LNCaP clone FGC (cell line): ENCODE data around the gene CLDN14.

Source experiments
- DNase-seq: peaks from one replicate; pipeline ENCODE4 v3.0.0-alpha.2; 2011; ENCODE audit warnings: low read depth
- H3K4me3 ChIP-seq: 2 replicates; pipeline ENCODE4 v1.5.1; 2011; ENCODE audit warnings: mild to moderate bottlenecking, low read depth, low read length, control low read depth
- CTCF ChIP-seq: IDR thresholded peaks from 2 replicates; pipeline ENCODE4 v1.5.1; 2012; ENCODE audit warnings: mild to moderate bottlenecking; ENCODE audit not compliant: control insufficient read depth, insufficient read depth; ENCODE audit errors: extremely low read depth

Gene CLDN14

GRCh38 chr21:36518883-36519492 lies 39.1 kb upstream of the CLDN14 start:
- no peak for TF ChIP-seq CTCF
- H3K4me3 ChIP-seq, result no peak overlapping the region
- DNase-seq, result no peak

- H3K4me3 ChIP-seq, result no peak overlapping the region
- no peak for TF ChIP-seq CTCF
- no peak for DNase-seq
Observed at GRCh38 chr21:36517366-36518075, 37.6 kb upstream of the CLDN14 start.

GRCh38 chr21:36516281-36516680 lies 36.4 kb upstream of the CLDN14 start:
- TF ChIP-seq CTCF, result no peak
- no peak overlapping the region for H3K4me3 ChIP-seq
- no peak for DNase-seq

- DNase-seq, result no peak
- TF ChIP-seq CTCF, result no peak
- H3K4me3 ChIP-seq, result no peak overlapping the region
Observed at GRCh38 chr21:36513430-36513829, 33.5 kb upstream of the CLDN14 start.

- TF ChIP-seq CTCF, result no peak
- H3K4me3 ChIP-seq, result no peak overlapping the region
- no peak for DNase-seq
Observed at GRCh38 chr21:36512971-36513370, 33.0 kb upstream of the CLDN14 start.

- H3K4me3 ChIP-seq, result no peak overlapping the region
- TF ChIP-seq CTCF, result no peak
- DNase-seq, result no peak
Observed at GRCh38 chr21:36511484-36512220, 31.7 kb upstream of the CLDN14 start.

- no peak for DNase-seq
- no peak for TF ChIP-seq CTCF
- no peak overlapping the region for H3K4me3 ChIP-seq
Observed at GRCh38 chr21:36510911-36511310, 31.0 kb upstream of the CLDN14 start.
